Fibroblast of skin of back (primary cell): Measurements from ENCODE around the gene ARID1B.

Experiments used
- DNase-seq: peaks from one replicate; pipeline ENCODE4 v3.0.0-alpha.2; 2013

Gene ARID1B

DNA sequence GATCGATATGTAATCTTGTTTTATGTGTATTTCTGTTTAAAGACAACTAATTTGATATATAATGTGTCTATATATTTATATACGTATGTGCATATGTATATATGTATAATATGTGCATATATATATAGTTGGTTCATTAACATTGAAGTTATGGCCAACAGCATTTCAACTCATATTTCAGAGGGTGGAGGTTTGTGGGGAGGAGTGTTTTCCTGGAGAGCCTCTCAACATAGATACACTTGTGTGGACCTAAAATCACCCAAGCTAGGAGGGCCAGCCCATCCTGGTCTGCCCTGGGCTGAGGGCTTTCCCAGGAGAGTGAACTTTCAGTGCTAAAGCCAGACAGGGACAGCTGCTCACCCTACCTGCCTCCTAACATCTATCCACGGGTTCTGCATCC lies 477.4 kb downstream of the ARID1B start:
- DNase-seq: no peak

DNA sequence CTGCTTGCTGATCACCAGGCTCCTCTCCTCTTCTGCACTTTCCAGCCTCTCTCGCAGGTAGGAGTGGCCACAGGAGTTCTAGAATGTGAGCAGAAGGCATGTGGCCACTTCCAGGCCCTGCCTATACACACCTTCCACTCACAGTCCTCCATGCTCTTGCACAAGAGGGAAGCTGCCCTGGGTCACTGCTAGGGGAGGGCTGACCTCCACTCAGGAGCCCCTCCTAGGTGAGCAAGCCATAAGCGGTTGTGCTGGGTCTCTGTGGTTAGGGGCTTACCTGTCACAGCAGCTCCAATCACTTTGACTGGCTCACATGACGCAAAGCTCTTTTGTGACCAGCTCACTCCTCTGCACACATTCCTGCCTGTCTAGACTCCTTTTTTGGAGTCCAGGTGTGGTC lies 477.9 kb downstream of the ARID1B start:
- no peak for DNase-seq

DNA sequence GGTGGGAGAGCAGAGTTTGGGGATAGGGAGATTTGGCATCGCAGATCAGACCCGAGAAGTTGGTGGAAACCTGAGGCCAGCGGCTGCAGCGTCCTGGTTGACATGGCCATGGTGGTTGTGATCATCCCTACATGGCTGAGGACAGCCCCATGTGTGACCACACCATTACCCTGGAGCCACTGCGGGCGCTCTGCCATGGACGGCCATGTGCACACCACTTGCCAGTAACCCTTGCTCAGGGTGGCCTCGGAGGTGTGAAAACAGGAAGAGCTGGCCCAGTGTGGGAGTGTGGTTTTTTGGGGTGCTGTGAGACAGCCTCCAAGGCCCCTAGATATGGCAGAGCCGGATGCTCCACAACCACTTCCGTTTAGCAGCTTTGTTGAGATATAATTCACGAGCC lies 481.7 kb downstream of the ARID1B start:
- no peak for DNase-seq

DNA sequence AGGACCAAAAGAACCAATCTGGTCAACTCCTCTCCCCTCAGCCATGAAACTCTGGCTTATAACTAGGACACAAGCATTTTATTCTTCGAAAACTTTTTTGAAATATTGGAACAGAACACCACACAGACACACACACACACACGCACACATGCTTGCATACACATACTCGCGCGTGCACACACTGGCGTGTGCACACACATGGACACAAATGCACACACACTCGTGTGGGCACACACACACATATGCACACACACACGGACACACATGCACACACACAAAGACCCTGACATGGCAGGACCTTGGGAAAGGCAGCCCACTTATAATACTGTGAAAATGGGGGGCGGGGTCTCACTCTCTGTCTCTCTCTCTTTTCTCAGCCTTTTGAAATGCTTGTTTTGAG lies 482.3 kb downstream of the ARID1B start:
- no peak for DNase-seq
